HUES64 (cell line): Measurements from ENCODE around the gene WDFY4.

Experiments used
- H3K27ac ChIP-seq: 2 replicates; pipeline ENCODE4 v1.7.0; 2013; ENCODE audit warnings: low read depth, low read length, inconsistent platforms
- H3K27me3 ChIP-seq: 2 replicates; pipeline ENCODE4 v1.6.1; 2013; ENCODE audit warnings: mild to moderate bottlenecking, low read length; ENCODE audit not compliant: insufficient read depth
- H3K36me3 ChIP-seq: 2 replicates; pipeline ENCODE4 v1.6.1; 2013; ENCODE audit warnings: mild to moderate bottlenecking, low read length; ENCODE audit not compliant: insufficient read depth
- H3K4me1 ChIP-seq: 2 replicates; pipeline ENCODE4 v1.6.1; 2013; ENCODE audit warnings: mild to moderate bottlenecking, low read length, moderate library complexity; ENCODE audit not compliant: insufficient read depth
- H3K4me3 ChIP-seq: 2 replicates; pipeline ENCODE4 v1.5.1; 2013; ENCODE audit warnings: mild to moderate bottlenecking, low read length, moderate library complexity
- H3K9ac ChIP-seq: 2 replicates; pipeline ENCODE4 v1.6.1; 2013; ENCODE audit warnings: mild to moderate bottlenecking, low read depth, low read length
- H3K9me3 ChIP-seq: 2 replicates; pipeline ENCODE4 v1.6.1; 2013; ENCODE audit warnings: low read depth, low read length; ENCODE audit not compliant: insufficient read depth
- WGBS: fragments of 150-250, 120-280 bp; methylation state at CpG from one replicate; pipeline ENCODE4 v1.1.7; 2013; ENCODE audit warnings: missing lambda C conversion rate; 5-methylcytosine and 5-hydroxymethylcytosine counted together

The WDFY4 gene

DNA sequence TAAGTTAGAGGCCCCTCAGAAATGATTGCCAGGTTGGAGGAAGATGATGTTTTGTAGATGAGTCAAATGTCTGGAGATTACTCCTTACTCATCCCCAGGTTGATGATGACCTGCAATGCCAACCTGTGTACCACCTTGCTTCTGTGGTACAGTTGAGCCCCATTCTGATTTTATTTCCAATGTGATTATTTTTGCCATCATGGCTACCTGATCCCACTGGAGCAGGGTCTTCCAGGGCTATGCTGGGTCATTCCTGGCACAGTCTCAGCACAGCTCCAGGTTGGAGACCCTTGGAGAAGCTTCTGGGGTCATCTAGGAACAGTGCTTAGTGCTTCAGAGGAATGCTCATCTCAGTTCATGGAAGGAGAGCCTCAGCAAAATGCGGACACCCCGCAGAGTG is 220.6 kb downstream of the WDFY4 start:
- Histone ChIP-seq H3K27me3 (no peaks in the 10 kb centered on the region), H3K27ac (no peak overlapping the region), H3K9ac (no peak overlapping the region), H3K9me3 (no peaks in the 10 kb centered on the region), H3K4me3 (no peak overlapping the region), H3K4me1 (0 out of 2 replicates have a peak, but pooled peaks cover 5% of the 10 kb centered on the region), H3K36me3 (no peaks in the 10 kb centered on the region)
- 92% methylated on average over 2 of the region's 2 CpGs for WGBS

DNA sequence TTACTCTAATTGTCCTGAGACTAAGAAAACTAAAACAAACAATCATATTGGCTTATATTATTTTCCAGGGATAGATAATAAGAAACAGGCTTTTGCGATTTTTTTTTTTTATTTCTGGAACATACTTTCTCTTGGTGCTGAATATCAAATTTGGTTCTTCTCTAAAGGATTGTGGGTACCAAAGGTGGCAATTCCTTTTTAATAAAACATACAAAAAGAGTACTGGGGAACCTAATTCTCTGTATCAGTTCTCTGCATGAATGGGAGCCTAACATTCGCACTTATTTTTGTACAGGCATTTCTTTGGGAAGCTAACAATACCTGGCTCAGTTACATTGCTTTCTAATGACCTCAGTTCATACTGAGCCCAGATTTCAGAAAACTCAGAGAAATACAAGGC is 222.2 kb downstream of the WDFY4 start:
- no peaks in the 10 kb centered on the region for H3K9me3 ChIP-seq
- H3K4me1 ChIP-seq: 0 out of 2 replicates have a peak, but pooled peaks cover 5% of the 10 kb centered on the region
- WGBS: 96% methylated on average over 2 of the region's 2 CpGs
- H3K27me3 ChIP-seq: no peaks in the 10 kb centered on the region
- H3K36me3 ChIP-seq: no peaks in the 10 kb centered on the region
- no peak overlapping the region for H3K4me3 ChIP-seq
- H3K9ac ChIP-seq: no peak overlapping the region
- H3K27ac ChIP-seq: no peak overlapping the region

DNA sequence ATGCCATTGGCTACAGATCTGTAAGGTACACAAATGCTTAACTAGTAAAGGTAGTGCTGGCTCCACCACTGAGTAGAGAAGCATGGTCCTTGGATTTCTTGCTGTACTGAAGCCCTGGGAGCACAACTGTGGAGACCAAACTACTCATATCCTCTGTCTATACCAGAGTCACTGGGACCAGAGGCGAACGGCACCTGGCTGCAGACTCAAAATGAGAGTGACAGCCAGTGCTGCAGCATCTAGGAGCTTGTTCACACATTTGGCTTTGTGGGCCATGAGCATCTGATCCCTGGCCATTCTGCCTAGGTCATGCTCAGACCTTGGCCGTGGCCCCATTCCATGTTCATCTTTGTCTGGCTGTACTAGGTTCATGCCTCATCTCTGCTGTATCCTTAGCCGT is 223.1 kb downstream of the WDFY4 start:
- Histone ChIP-seq H3K4me3 (no peak overlapping the region), H3K27ac (no peak overlapping the region), H3K9me3 (no peaks in the 10 kb centered on the region), H3K36me3 (no peaks in the 10 kb centered on the region), H3K4me1 (0 out of 2 replicates have a peak, but pooled peaks cover 5% of the 10 kb centered on the region), H3K27me3 (no peaks in the 10 kb centered on the region), H3K9ac (no peak overlapping the region)
- 95% methylated on average over 4 of the region's 4 CpGs for WGBS

DNA sequence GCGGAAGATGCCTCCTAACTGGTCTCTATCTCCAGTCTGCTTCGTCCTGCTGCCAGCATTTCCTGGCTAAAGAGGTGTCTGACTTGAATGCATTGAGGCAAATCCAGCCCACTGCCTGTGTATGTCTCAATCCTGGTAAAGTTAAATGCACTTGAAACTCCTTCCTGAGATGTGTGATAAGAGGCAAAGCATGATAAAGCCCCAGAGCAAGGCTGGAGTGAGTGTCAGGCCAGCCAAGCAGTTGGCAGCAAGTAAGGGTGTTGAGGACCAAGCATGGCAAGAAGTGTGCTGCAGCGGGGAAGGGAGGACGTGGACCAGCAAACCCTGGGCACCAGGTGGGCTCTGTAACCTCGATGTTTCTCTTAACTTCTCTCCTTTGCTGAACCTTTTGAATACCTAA is 225.9 kb downstream of the WDFY4 start:
- Histone ChIP-seq H3K36me3 (no peaks in the 10 kb centered on the region), H3K27me3 (no peaks in the 10 kb centered on the region), H3K9ac (no peak overlapping the region), H3K4me1 (0 out of 2 replicates have a peak, but pooled peaks cover 5% of the 10 kb centered on the region), H3K9me3 (no peaks in the 10 kb centered on the region), H3K4me3 (no peak overlapping the region), H3K27ac (no peak overlapping the region)
- WGBS: 89% methylated on average over 5 of the region's 5 CpGs

DNA sequence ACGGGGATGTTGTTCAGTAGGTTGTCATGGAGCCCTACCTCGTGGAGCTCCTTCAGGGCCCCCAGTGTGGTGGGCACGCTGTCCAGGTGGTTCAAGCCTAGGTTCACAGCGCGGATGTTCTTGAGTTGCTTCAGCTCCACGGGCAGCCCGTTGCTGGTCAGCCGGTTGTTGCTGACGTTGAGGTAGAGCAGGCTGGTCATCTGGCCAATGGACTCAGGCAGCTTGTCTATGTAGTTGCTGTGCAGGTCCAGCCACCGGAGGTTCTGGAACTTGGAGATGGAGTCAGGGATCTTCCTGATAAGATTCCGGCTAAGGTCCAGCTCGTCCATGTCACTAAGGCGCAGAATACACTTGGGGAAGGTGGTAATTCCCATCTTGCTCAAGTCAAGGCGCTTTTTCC is 229.0 kb downstream of the WDFY4 start:
- no peak overlapping the region for H3K4me3 ChIP-seq
- 94% methylated on average over 14 of the region's 14 CpGs for WGBS
- no peaks in the 10 kb centered on the region for H3K9me3 ChIP-seq
- no peak overlapping the region for H3K9ac ChIP-seq
- no peaks in the 10 kb centered on the region for H3K27me3 ChIP-seq
- no peak overlapping the region for H3K27ac ChIP-seq
- H3K36me3 ChIP-seq: no peaks in the 10 kb centered on the region
- H3K4me1 ChIP-seq: no peaks in the 10 kb centered on the region

GRCh38 chr10:48923748-48924147 is 239.1 kb downstream of the WDFY4 start:
- H3K4me1 ChIP-seq: no peaks in the 10 kb centered on the region
- no peaks in the 10 kb centered on the region for H3K27me3 ChIP-seq
- H3K36me3 ChIP-seq: no peaks in the 10 kb centered on the region
- H3K4me3 ChIP-seq: no peak overlapping the region
- no peak overlapping the region for H3K9ac ChIP-seq
- H3K27ac ChIP-seq: no peak overlapping the region
- WGBS: 75% methylated on average over 3 of the region's 3 CpGs
- H3K9me3 ChIP-seq: no peaks in the 10 kb centered on the region

- no peak overlapping the region for H3K27ac ChIP-seq
- H3K4me1 ChIP-seq: no peaks in the 10 kb centered on the region
- H3K9me3 ChIP-seq: no peaks in the 10 kb centered on the region
- no peaks in the 10 kb centered on the region for H3K27me3 ChIP-seq
- WGBS: 90% methylated on average over 4 of the region's 4 CpGs
- H3K9ac ChIP-seq: no peak overlapping the region
- no peaks in the 10 kb centered on the region for H3K36me3 ChIP-seq
- no peak overlapping the region for H3K4me3 ChIP-seq
Observed at GRCh38 chr10:48924988-48925387, 240.3 kb downstream of the WDFY4 start.

GRCh38 chr10:48926255-48926654 is 241.6 kb downstream of the WDFY4 start:
- WGBS: 98% methylated on average over 1 of the region's 1 CpG
- Histone ChIP-seq H3K9ac (no peak overlapping the region), H3K27me3 (no peaks in the 10 kb centered on the region), H3K27ac (no peak overlapping the region), H3K4me3 (no peak overlapping the region), H3K36me3 (no peaks in the 10 kb centered on the region), H3K9me3 (no peaks in the 10 kb centered on the region), H3K4me1 (no peaks in the 10 kb centered on the region)

DNA sequence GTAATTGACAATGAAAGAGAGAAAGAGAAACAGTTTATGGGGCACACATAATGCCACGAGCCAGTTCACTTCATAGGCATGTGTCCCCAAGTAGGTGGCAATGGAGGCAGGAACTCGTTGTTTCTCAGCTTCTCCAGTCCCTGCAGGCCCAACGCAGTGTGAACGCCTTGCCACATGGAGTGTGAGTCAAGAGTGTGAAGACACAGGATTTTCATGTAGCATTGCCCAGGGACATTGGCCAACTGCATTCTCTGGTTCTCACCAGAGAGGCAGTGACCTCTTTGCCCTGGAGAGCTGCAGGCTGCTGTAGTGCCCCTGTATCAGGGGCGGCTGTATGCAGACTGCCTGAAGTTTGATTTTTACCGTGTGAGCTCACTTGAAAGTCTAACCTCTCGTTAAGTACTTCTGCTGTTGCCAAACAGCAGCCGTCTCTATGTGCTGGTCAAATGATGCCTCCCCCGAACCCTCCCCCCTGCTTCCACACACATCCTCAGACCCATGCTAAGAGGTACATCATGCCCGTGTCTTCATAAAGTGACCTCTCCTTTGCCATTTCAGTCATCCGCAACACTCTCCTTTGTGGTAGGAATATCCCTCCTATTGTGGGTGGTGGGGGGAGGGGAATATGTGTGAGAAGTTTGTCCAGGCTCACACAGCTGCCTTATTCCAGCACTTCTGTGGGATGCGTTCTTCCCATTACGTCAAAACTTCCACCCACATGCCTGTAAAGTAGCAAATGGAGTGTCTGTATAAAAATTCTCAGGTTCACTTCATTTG is 242.3 kb downstream of the WDFY4 start:
- no peaks in the 10 kb centered on the region for H3K4me1 ChIP-seq
- H3K36me3 ChIP-seq: no peaks in the 10 kb centered on the region
- no peaks in the 10 kb centered on the region for H3K9me3 ChIP-seq
- WGBS: 90% methylated on average over 13 of the region's 13 CpGs
- no peaks in the 10 kb centered on the region for H3K27me3 ChIP-seq
- no peak overlapping the region for H3K9ac ChIP-seq
- no peak overlapping the region for H3K4me3 ChIP-seq
- H3K27ac ChIP-seq: no peak overlapping the region

GRCh38 chr10:48929413-48929990 is 244.8 kb downstream of the WDFY4 start:
- no peaks in the 10 kb centered on the region for H3K9me3 ChIP-seq
- H3K27me3 ChIP-seq: no peaks in the 10 kb centered on the region
- 70% methylated on average over 5 of the region's 5 CpGs for WGBS

GRCh38 chr10:48931188-48931587 is 246.5 kb downstream of the WDFY4 start:
- no peaks in the 10 kb centered on the region for H3K36me3 ChIP-seq
- H3K9me3 ChIP-seq: no peaks in the 10 kb centered on the region
- H3K4me3 ChIP-seq: no peak overlapping the region
- 81% methylated on average over 3 of the region's 4 CpGs for WGBS
- no peaks in the 10 kb centered on the region for H3K4me1 ChIP-seq
- H3K9ac ChIP-seq: no peak overlapping the region
- no peaks in the 10 kb centered on the region for H3K27me3 ChIP-seq
- H3K27ac ChIP-seq: no peak overlapping the region

More at GRCh38 chr10:48929413-48929990, 244.8 kb downstream of the WDFY4 start:
- Histone ChIP-seq H3K4me1 (no peaks in the 10 kb centered on the region), H3K36me3 (no peaks in the 10 kb centered on the region), H3K9ac (no peak overlapping the region), H3K4me3 (no peak overlapping the region), H3K27ac (no peak overlapping the region)
